GM23338 (cell line): ENCODE results near the gene GRIN1. TPM values are rescaled to one million over a fixed set of nuclear protein-coding genes. Genes with fewer than 3 reads are reported as not detected.
A peak's percentile ranks its signal among the peaks of the same experiment; 100 is the strongest.

Experiments
- ATAC-seq: fragments of 200-7000 bp; cut with Tn5 transposase; 3 replicates; pipeline ENCODE4 v1.9.1; 2020
- DNase-seq: peaks from one replicate; pipeline ENCODE4 v3.0.0-alpha.2; 2015; ENCODE audit warnings: low spot score
- H2AFZ ChIP-seq: fragments of 200-600 bp; sonication (generic); 2 replicates; pipeline ENCODE4 v1.8.0; 2016; ENCODE audit warnings: antibody characterized with exemption, mild to moderate bottlenecking, moderate library complexity
- H3F3A ChIP-seq: fragments of 200-600 bp; sonication (generic); replicated peaks from 2 replicates; pipeline ENCODE4 v1.8.0; 2017; ENCODE audit warnings: antibody characterized with exemption, mixed run types, low read depth
- H3K27ac ChIP-seq: fragments of 200-600 bp; sonication (generic); 2 replicates; pipeline ENCODE4 v1.6.1; 2016; ENCODE audit warnings: low read depth
- H3K27me3 ChIP-seq: fragments of 200-600 bp; sonication (generic); 2 replicates; pipeline ENCODE4 v1.8.0; 2016; ENCODE audit warnings: mild to moderate bottlenecking, mixed run types, moderate library complexity; ENCODE audit not compliant: insufficient read depth
- H3K36me3 ChIP-seq: fragments of 200-600 bp; sonication (generic); 2 replicates; pipeline ENCODE4 v1.8.0; 2016; ENCODE audit warnings: mild to moderate bottlenecking; ENCODE audit not compliant: insufficient read depth
- H3K4me1 ChIP-seq: fragments of 200-600 bp; sonication (generic); 2 replicates; pipeline ENCODE4 v1.8.0; 2016; ENCODE audit warnings: mild to moderate bottlenecking, moderate library complexity; ENCODE audit not compliant: insufficient read depth
- H3K4me2 ChIP-seq: fragments of 200-600 bp; sonication (generic); 2 replicates; pipeline ENCODE4 v1.7.1; 2017; ENCODE audit warnings: mixed run types
- H3K4me3 ChIP-seq: fragments of 200-600 bp; sonication (generic); 2 replicates; pipeline ENCODE4 v1.6.1; 2016; ENCODE audit warnings: mixed run types
- H3K79me2 ChIP-seq: fragments of 200-600 bp; sonication (generic); replicated peaks from 2 replicates; pipeline ENCODE4 v1.8.0; 2017; ENCODE audit warnings: mild to moderate bottlenecking; ENCODE audit not compliant: insufficient read depth
- H3K9me2 ChIP-seq: fragments of 200-600 bp; sonication (generic); 2 replicates; pipeline ENCODE4 v1.8.0; 2017; ENCODE audit not compliant: insufficient read depth
- H4K20me1 ChIP-seq: fragments of 200-600 bp; sonication (generic); replicated peaks from 2 replicates; pipeline ENCODE4 v1.8.0; 2017; ENCODE audit warnings: mild to moderate bottlenecking; ENCODE audit not compliant: insufficient read depth
- H3K27ac Mint-ChIP-seq: 2 replicates; pipeline ENCODE4 v1.8.0; 2020; ENCODE audit warnings: inconsistent platforms, mild to moderate bottlenecking, moderate library complexity, mixed read lengths
- H3K27me3 Mint-ChIP-seq: 3 replicates; pipeline ENCODE4 v1.8.0; 2022; ENCODE audit warnings: low read depth, mild to moderate bottlenecking, moderate library complexity, mixed read lengths, inconsistent platforms; ENCODE audit not compliant: insufficient read depth, poor library complexity
- H3K36me3 Mint-ChIP-seq: 3 replicates; pipeline ENCODE4 v1.8.0; 2021; ENCODE audit warnings: low read depth, mild to moderate bottlenecking, inconsistent platforms, moderate library complexity, mixed read lengths
- H3K4me1 Mint-ChIP-seq: 3 replicates; pipeline ENCODE4 v1.8.0; 2020; ENCODE audit warnings: mild to moderate bottlenecking, inconsistent platforms, mixed read lengths
- H3K4me3 Mint-ChIP-seq: 3 replicates; pipeline ENCODE4 v1.8.0; 2021; ENCODE audit warnings: moderate library complexity, mild to moderate bottlenecking, inconsistent platforms, mixed read lengths
- H3K9me3 Mint-ChIP-seq: 3 replicates; pipeline ENCODE4 v1.8.0; 2020; ENCODE audit warnings: moderate library complexity, mild to moderate bottlenecking, inconsistent platforms, mixed read lengths
- CTCF ChIP-seq, 2 experiments: fragments of 200-600 bp in 1 of 2; sonication (generic) in 1 of 2; conservative IDR thresholded peaks; 2 replicates each; pipeline versions ENCODE4 v1.5.1 to v1.6.1; 2016 to 2017; ENCODE audit warnings: antibody characterized with exemption in 2 of 2, low read depth in 2 of 2, mild to moderate bottlenecking in 2 of 2, moderate library complexity in 1 of 2
- ETS1 ChIP-seq: IDR thresholded peaks from 2 replicates; pipeline ENCODE4 v1.6.1; 2016; ENCODE audit warnings: antibody characterized with exemption
- EZH2 ChIP-seq: fragments of 200-600 bp; sonication (generic); IDR thresholded peaks from one replicate; pipeline ENCODE4 v1.8.0; 2017; ENCODE audit warnings: antibody characterized with exemption, mild to moderate bottlenecking, low read depth; ENCODE audit not compliant: unreplicated experiment
- EZH2phosphoT487 ChIP-seq: fragments of 200-600 bp; sonication (generic); IDR thresholded peaks from one replicate; pipeline ENCODE4 v1.8.1; 2018; ENCODE audit warnings: antibody characterized with exemption; ENCODE audit not compliant: unreplicated experiment
- JUNB ChIP-seq: IDR thresholded peaks from one replicate; pipeline ENCODE4 v1.6.1; 2016; ENCODE audit warnings: antibody characterized with exemption; ENCODE audit not compliant: unreplicated experiment
- STAT1 ChIP-seq: IDR thresholded peaks from one replicate; pipeline ENCODE4 v1.6.1; 2016; ENCODE audit warnings: antibody characterized with exemption; ENCODE audit not compliant: unreplicated experiment
- ZNF331 ChIP-seq: fragments of 250-450 bp; sonication (Bioruptor Pico); IDR thresholded peaks from 2 replicates; pipeline ENCODE4 v1.5.0; 2020; ENCODE audit warnings: low read depth, mild to moderate bottlenecking, moderate library complexity
- polyA plus RNA-seq: library from polyadenylated mRNA; unstranded; fragments of >200 nt; fragmentation: Nextera tagmentation; extraction: Ambion mirVana; gene quantifications from 2 replicates; pipeline ENCODE4 v1.2.1, GENCODE V29; 2016
- total RNA-seq: library from RNA; depleted of rRNA; stranded (reverse); fragments of >200 nt; shearing (Covaris generic); gene quantifications from 2 replicates; pipeline ENCODE4 v1.2.3, GENCODE V29; 2014

GRIN1 gene
- total and polyA plus RNA-seq, 2 experiments from 2014 or later: 2.7 to 5.5 TPM

GRCh38 chr9:137113385-137114159, 25.4 kb upstream of the GRIN1 start:
- Mint-ChIP-seq H3K27me3 (peaks cover 23% of the 10 kb centered on the region), H3K4me1 (no peaks in the 10 kb centered on the region), H3K36me3 (0 out of 3 replicates have a peak, but pooled peaks cover under 1% of the 10 kb centered on the region), H3K9me3 (peaks cover 3% of the 10 kb centered on the region; the same call in 1 of the 3 replicates), H3K4me3 (peak overlapping the region; percentile 50; the same call in 2 of the 3 replicates), H3K27ac (no peak overlapping the region)
- no peaks in the 10 kb centered on the region for H3K9me2 ChIP-seq
- 0 out of 2 replicates have a peak overlapping the region, but pooled peaks have one; percentile 57 for H3K4me2 ChIP-seq
- H3K27me3 ChIP-seq: peaks cover 44% of the 10 kb centered on the region
- TF ChIP-seq EZH2phosphoT487 (no peak), CTCF (conservative IDR thresholded peaks at IDR 0.05; ENCODE audit: low read depth in 2 of 2) (peak; percentile 29 to 42; a peak in 3 of 4 replicates), EZH2 (peak; percentile 36)
- H3K36me3 ChIP-seq: no peaks in the 10 kb centered on the region
- H3K27ac ChIP-seq: no peak overlapping the region
- H3F3A ChIP-seq: no peaks in the 10 kb centered on the region
- peak overlapping the region; percentile 21; the same call in 1 of the 2 replicates for H3K4me3 ChIP-seq
- no peaks in the 10 kb centered on the region for H4K20me1 ChIP-seq
- ATAC-seq: peak; percentile 31
- no peaks in the 10 kb centered on the region for H3K79me2 ChIP-seq
- no peaks in the 10 kb centered on the region; the same call in 1 of the 2 replicates for H3K4me1 ChIP-seq
- peak; percentile 51 for DNase-seq
- no peak overlapping the region for H2AFZ ChIP-seq

GRCh38 chr9:137114220-137114612, 24.7 kb upstream of the GRIN1 start:
- Histone ChIP-seq H3F3A (no peaks in the 10 kb centered on the region), H3K36me3 (no peaks in the 10 kb centered on the region), H3K79me2 (no peaks in the 10 kb centered on the region), H3K27ac (no peak overlapping the region), H2AFZ (no peak overlapping the region; the same call in 1 of the 2 replicates), H3K4me1 (no peaks in the 10 kb centered on the region; the same call in 1 of the 2 replicates), H3K9me2 (no peaks in the 10 kb centered on the region), H3K4me3 (peak overlapping the region; percentile 55), H3K27me3 (peaks cover 44% of the 10 kb centered on the region), H3K4me2 (peak overlapping the region; percentile 81), H4K20me1 (no peaks in the 10 kb centered on the region)
- Mint-ChIP-seq H3K4me3 (peak overlapping the region; percentile 45; the same call in 2 of the 3 replicates), H3K27me3 (peaks cover 23% of the 10 kb centered on the region), H3K9me3 (peaks cover 8% of the 10 kb centered on the region), H3K4me1 (no peaks in the 10 kb centered on the region), H3K27ac (no peak overlapping the region), H3K36me3 (peaks cover 2% of the 10 kb centered on the region; the same call in 1 of the 3 replicates)
- no peak for DNase-seq
- TF ChIP-seq EZH2: peak; percentile 76
- TF ChIP-seq ETS1: no peak
- TF ChIP-seq JUNB: no peak
- TF ChIP-seq ZNF331 (CRISPR knock-in tag): no peak
- no peak for TF ChIP-seq STAT1
- peak; percentile 7; the same call in 2 of the 3 replicates for ATAC-seq
